HG03103 (cell line): ENCODE measurements around the gene EPC2.
A peak's percentile ranks its signal among the peaks of the same experiment; 100 is the strongest.

Experiments used
- ATAC-seq: cut with Tn5 transposase; IDR thresholded peaks from one replicate; pipeline ENCODE4 v1.9.1; 2021; ENCODE audit warnings: low read depth; ENCODE audit not compliant: unreplicated experiment

The EPC2 gene

DNA sequence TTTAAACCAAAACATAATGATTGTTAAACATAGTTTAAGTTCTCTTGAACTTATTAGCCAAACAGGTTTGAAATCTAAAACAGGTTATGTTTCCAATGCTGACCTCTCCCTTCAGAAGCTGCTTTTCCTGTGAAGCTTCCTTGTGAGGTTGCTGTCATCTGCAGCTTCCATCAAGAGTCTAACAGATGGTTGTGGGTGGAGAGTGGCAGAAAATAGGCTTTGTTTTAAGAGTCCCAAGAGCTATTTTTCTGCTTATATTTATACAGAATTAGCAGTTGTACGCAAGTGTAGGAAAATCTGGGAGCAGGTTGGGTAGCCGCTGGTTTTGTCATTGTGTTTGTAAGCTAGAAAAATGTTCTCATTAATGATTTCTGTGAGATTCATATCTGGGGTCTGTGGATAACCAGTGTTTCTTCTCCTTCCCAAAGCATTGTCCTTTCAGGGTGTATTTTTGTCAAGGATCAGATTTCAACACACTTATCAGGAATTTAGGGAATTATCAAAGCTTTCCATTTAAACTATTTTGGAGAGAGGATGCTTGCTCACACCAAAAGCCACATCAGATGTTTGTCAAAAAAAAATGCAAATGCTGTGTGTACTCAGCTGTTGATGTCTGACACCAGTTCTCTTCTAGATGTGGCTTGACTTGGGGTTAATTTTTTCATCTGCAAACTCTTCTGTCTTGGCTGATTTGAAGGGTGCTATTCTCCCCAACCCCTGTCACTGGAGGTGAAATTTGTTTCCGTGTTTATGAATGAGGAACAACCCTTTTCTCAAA lies 152.4 kb downstream of the EPC2 start:
- ATAC-seq = no peak

DNA sequence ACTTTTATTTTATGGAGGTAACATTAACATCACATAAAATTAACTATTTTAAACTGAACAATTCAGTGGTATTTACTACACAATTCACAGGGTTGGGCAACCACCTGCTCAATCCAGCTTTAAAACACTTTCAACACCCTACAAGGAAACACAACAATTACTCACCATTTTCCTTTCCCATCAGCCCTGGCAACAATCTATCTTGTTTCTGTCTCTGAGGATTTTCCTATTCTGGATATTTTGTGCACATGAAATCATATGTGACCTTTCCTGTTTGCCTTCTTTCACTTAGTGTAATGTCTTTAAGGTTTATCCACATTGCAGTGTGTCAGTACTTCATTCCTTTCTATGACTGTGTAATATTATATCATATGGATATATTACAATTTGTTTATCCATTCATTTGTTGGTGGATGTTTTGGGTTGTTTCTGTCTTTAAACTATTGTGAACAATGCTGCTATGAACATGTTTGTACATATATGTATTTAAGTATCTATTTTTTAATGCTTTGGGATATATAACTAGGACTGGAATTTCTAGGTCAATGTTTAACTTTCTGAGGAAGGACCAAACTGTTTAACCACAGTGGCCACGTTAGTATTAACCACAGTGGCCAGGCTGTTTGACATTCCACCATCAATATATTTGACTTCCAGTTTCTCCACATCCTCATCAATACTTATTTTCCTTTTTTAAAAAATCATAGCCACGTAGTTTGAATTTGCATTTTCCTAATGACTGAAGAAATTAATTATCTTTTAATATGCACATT lies 158.1 kb downstream of the EPC2 start:
- ATAC-seq = no peak

DNA sequence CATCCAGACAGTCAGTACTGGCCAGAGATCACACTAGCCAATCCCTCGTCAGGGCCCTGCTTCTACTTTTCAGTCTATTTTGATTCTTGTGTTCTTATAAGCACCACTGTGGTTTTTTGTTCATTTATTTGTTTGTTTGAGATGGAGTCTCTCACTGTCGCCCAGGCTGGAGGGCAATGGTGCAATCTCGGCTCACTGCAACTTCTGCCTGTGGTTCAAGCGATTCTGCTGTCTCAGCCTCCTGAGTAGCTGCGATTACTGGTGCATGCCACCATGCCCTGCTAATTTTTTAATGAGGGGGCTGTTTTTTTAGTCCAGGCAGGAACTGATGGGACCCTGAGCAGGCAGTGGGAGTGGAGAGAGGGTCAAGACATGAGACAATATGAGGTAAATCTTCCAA lies 165.5 kb downstream of the EPC2 start:
- ATAC-seq = no peak

DNA sequence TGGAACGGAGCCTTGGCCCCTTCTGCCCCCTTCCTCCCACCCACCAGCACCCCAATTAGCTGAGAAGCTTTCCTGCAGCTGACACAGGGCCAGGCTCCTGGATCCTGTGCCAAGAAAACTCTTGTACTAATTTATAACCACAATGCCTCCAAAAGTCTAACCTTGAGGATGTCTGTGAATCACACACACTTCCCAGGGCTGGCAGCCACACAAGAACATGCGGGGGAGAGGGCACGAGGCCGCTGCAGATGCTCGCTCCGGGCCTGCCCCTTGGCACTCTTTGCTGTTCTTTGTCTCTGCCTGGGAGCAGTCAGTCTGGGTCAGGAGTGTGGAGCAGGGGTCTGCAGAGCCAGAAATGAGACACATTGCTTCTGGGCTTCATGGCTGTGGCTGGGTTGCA lies 167.8 kb downstream of the EPC2 start:
- ATAC-seq = no peak

DNA sequence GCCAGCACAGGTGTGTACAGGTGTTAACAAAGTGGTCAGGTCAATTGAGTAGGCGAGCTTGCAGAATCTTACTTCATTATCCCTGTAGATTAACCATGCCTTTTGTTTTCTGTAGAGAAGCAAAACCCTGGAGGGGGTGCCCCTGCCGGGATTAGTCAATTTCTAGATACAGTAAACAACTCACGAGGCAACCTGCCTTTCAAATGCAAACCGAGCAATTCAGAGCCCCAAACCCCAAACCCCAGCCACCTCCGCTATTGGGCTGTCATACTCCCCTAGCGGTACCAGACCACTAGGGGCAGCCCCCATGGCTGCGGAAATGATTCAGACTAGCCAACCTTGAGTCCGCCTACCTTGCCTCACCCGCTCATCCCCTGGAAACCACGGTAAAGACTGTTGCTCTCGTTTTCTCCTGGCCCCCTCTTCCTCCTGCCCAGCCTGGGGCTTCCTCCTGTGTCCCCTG lies 169.1 kb downstream of the EPC2 start:
- ATAC-seq = peak; percentile 98

DNA sequence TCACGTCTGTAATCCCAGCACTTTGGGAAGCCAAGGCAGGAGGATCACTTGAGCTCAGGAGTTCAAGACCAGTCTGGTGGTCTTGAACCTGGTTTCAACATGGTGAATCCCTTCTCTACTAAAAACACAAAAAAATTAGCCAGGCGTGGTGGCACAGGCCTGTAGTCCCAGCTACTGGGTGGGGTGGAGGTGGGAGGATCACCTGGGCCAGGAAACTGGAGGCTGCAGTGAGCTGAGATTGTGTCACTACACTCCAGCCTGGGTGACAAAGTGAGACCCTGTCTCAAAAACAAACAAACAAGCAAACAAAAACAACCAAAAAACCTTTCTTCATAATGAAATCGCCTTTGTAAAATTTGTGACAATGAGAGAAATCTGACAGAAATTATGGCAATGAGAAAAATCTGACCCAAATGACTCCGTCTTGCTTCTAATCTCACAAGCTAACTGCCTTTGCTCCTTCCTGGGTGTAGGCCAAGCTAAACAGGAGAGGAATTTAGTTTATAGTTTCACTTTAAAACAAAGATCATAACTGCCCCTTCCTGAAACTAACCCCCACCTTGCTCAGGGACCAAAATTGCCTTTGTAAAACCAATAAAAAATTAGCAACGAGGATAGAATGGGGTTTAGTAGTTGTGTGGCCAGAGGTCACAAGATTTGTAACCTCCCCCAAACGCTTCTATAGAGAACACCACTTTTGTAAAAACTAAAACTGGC lies 169.8 kb downstream of the EPC2 start:
- ATAC-seq = peak; percentile 2

DNA sequence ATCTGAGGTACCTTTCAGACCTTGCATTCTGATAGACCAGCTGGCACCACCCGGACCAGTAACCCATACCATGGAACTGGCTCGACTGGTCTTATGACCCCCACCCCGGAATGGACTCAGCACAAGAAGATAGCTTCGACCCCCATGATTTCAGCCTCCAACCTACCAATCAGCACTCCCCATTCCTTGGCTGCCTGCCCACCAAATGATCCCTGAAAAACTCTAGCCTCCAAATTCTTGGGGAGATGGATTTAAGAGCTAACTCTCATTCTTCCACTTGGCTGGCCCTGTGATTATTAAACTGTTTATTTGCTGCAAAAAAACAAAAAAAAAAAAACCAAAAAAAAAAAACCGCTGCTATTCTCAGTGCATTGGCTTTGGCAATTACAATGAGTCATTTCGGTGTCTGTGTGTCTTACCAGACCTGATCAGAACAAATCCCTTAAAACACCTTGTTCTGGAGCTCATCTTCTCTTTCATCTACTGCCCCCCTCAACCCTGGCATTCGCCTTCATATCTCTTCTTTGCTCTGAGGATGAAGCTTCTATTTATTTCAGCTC lies 170.4 kb downstream of the EPC2 start:
- ATAC-seq = no peak

DNA sequence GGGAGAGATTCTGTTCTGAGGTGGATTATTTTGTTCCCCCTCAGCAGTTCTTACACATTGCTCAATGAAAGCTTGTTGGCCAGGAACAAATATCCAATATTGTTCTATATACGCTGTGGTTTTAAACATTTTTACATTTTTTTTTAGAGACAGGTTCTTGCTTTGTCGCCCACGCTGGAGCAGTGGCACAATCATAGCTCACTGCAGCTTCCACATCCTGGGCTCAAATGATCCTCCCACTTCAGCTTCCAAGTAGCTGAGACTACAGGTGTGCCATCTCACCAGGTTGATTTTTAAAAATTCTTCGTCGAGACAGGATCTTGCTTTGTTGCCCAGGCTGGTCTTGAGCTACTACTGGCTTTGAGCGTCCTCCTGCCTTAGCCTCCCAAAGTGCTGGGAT lies 171.6 kb downstream of the EPC2 start:
- no peak for ATAC-seq

DNA sequence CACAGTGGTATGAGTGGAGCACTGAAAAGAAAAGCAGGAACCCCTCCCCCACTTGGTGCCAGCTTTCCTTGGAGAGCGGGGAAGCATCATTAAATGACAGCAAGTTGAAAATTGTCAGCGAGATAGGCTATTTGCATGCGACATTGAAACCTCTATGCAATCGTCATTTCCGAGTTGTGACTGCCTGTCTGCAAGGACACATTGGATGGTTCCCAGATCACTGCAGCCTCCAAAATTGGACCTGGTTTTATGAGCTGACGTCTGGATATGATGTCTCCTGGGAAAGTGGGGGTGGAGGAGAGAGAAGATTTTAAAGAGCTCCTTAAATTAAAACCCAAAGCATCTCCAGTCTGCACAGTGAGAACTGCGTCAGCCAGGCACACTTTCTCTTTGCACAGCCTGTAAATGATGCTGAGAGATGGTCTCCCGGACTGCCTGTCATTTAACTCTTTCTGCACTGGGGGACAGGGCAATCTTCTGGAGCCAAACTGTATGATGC lies 172.7 kb downstream of the EPC2 start:
- ATAC-seq = no peak

DNA sequence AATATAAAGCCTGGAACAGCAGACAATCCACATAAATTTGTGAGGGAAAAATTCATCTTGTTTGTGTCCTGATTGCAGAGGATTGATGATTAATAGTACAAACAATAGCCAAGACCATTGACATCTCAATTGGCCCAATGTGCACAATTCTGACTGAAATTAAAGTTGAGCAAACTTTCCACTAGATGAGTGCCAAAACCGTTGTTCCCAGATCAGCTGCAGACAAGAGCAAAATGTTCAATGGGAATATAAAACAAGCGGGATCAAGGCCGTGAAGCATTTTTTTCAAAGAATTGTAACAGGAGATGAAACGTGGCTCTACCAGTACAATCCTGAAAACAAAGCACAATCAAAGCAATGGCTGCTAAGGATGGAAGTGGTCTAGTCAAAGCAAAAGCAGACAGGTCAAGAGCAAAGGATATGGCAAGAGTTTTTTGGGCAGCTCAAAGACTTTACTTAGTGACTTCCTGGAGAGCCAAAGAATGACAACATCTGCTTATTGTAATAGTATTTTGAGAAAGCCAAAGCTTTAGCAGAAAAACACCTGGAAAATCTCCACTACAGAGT lies 174.6 kb downstream of the EPC2 start:
- no peak for ATAC-seq

DNA sequence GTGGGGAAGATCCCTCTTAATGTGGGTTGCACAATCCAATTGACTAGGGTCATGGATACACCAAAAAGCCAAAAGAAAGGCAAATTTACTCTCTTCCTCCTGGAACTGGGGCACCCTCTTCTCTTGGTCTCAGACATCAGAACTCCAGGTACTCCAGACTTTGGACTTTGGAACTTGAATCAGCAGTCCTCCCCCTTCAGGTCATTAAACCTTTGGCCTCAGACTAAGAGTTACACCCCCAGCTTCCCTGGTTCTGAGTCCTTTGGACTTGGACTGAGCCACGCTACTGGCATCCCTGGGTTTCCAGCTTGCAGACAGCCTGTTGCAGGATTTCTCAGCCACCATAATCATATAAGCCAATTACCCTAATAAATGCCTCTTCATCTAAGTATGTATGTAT lies 179.6 kb downstream of the EPC2 start:
- no peak for ATAC-seq

DNA sequence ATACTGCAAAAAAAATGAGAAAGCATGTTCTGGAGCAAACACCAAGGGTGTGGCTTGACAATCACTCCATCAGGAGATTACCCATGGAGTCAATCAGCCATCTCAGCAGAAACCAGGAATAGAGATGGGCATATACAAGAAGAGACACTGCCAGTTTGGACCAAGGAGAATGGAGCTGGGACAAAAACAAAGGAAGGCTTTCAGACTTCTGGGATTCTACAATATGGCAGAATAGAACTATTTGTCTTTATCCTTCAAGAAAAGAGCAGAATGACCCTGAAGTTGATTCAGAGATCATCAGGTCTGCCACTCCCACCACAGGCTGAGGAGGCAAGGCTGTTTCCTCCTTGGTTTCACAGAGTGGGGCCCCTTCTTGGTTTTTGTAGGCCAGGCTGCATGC lies 182.2 kb downstream of the EPC2 start:
- no peak for ATAC-seq

DNA sequence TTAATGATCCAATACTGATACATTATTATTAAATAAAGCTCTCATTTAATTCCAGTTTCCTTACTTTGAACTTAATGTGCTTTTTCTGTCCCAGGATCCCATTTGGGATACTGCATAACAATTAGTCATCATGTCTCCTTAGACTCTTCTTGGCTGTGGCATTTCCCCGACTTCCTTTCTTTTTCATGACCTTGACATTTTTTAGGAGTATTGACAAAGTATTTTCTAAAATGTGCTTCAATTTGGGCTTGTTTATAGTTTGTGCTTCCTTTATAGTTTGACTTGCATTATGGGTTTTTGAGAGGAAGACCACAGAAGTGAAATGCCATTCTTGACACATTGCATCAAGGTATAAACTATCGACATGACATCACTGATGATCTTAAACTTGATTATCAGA lies 184.4 kb downstream of the EPC2 start:
- ATAC-seq = no peak

DNA sequence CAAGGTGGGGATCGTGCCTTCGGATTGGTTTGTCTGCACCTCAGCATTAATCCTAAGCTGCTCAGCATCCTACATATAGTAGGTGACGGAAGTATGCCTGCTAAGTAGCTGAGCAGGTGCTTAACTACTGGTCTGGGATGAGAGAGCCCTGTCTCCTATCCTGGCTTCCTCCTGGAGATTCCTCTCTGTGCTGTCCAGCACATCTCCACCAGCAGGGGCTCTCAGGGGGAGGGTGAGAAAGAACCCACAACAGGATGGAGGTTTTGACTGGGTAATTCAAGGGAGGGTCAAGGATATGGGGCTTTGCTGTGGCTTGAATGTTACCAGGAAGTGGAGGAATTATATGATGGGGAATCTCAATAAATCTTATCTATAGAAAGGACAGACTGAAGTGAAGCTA lies 185.1 kb downstream of the EPC2 start:
- no peak for ATAC-seq

DNA sequence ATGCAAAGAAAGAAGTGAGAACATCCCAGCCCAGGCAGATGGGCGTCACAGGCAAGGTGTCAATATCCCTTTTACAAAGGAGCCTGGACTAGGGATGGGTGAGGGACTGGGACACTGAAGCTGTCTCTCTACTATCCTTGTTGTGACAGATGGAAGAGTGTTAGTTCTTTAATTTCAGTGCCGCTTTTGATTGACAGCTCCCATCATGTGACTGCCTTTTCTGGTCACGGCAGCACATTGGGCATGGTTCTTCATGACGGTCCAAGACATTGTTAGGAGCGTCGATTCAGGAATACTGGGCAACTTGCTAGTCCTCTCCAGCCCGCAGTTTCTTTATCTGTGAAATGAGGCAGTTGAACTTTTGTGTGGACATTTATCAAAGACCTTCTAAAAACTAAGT lies 188.1 kb downstream of the EPC2 start:
- ATAC-seq = no peak
